NCI-H1048 (cell line): ENCODE results near the gene SULT4A1.

ENCODE experiments used
- DNase-seq: peaks from one replicate; lab custom pipeline; 2025; lab: John Stamatoyannopoulos, UW

SULT4A1 gene

GRCh38 chr22:43802897-43803495 is 59.3 kb downstream of the SULT4A1 start:
- DNase-seq, result no peak

DNA sequence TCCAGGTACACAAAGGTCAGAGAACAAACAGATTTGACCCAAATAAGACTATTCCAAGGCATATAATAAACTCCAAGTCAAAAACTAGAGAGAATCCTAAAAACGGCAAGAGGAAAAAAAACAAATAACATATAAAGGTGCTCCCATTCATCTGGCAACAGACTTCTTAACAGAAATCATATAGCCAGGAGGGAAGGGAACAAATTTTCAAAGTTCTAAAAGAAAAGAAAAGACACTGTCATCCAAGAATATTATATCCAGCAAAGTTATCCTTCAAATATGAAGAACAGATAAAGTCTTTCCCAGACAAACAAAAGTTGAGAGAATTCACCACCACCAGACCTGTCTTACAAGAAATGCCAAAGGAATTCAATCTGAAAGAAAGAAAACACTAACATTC is 61.3 kb downstream of the SULT4A1 start:
- DNase-seq, result no peak

GRCh38 chr22:43798492-43798891 is 63.8 kb downstream of the SULT4A1 start:
- no peak for DNase-seq

DNA sequence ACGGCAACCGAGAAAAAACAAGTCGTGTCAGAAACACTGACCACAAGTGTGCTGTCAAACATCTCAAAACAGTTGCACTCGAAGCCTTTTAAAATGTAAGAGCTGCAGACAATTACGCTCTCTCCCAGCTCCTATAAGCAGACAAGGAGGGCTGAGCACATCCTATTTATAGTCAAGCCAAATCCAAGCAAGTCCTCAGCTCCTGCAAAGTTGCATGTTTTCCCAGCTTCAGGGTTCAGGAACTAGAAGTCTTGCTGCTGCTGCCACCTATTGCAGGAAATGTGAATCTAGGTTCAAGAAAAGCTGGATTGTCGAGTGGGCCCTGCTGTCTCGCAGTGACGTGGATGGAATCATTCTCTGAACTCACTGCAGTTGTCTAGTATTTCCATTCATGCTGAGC is 65.7 kb downstream of the SULT4A1 start:
- DNase-seq, result no peak

DNA sequence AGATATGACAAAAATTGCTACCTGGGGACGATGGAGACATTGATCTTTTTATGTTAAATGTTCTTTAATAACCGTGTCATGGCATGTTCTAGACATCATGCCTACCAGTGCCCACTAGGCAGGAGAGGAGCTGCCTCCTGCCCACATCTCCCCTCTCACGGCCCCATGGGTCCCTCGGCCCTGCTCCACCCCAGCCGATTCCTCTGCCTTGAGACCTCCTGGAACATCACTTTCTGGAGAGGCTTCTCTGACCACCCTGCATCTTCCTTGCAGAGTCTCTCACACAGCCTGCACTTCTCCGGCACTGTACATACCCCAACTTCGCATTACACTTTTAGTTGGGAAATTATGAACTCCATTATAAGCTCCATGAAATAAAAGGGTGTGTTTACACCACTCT is 67.0 kb downstream of the SULT4A1 start:
- DNase-seq, result no peak

- no peak for DNase-seq
Measured at GRCh38 chr22:43792905-43793304, 69.4 kb downstream of the SULT4A1 start.

DNA sequence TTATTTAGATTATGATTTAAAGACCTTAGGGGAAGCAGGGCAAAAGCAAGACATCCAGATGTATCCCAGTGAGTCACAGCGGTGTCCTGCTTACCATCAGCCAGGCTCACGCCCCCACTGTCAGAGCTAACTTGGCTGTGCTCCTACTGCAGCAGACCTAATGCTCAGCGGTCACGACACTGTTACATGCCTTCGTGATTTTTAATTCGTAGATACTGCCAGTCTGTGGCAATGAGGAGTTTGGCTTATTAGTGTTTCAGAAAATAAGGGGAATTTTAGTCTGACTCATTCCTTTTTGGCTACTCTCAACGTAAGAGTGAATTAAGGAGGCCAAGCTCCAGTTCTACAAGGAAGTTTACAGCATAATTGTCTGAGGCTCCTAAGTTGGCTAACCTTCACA is 72.9 kb downstream of the SULT4A1 start:
- DNase-seq, result no peak

GRCh38 chr22:43783777-43784176 is 78.5 kb downstream of the SULT4A1 start:
- DNase-seq, result no peak

GRCh38 chr22:43782448-43782847 is 79.9 kb downstream of the SULT4A1 start:
- no peak for DNase-seq

DNA sequence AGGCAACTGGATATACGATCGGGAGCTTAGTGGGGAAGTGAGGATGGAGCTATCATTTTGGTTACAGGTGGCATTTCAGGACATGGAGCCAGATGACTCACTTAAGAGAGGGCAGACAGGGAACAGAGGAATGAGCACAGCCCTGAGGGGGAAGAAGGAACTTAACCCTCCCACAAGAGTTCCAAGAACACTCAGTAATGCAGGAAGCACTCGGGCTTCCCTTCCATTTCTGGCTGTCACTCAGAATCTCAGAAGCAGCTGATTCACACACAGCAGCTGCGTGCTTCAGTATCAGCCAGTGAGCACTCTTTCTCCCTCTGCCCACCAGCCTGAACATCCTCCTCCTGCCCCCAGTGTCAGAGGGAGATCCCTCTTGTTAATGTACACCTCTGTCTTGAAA is 85.0 kb downstream of the SULT4A1 start:
- DNase-seq, result no peak

GRCh38 chr22:43776081-43776670 is 86.1 kb downstream of the SULT4A1 start:
- DNase-seq, result no peak
